NCI-H146 treated with DMSO at 0.1 percent for 48 hours (cell line): ENCODE measurements around the gene SERPINH1.
"Not testable (repeated sequence)": the region's sequence is repeated elsewhere in the genome, so short reads cannot be mapped to it uniquely, and the experiment has no call there.

Source experiments
- DNase-seq: peaks from one replicate; lab custom pipeline; 2025; ENCODE audit not compliant: unreplicated experiment; lab: John Stamatoyannopoulos, UW

Gene SERPINH1

GRCh38 chr11:75572744-75573143 is 10.7 kb downstream of the SERPINH1 start:
- DNase-seq = no peak

DNA sequence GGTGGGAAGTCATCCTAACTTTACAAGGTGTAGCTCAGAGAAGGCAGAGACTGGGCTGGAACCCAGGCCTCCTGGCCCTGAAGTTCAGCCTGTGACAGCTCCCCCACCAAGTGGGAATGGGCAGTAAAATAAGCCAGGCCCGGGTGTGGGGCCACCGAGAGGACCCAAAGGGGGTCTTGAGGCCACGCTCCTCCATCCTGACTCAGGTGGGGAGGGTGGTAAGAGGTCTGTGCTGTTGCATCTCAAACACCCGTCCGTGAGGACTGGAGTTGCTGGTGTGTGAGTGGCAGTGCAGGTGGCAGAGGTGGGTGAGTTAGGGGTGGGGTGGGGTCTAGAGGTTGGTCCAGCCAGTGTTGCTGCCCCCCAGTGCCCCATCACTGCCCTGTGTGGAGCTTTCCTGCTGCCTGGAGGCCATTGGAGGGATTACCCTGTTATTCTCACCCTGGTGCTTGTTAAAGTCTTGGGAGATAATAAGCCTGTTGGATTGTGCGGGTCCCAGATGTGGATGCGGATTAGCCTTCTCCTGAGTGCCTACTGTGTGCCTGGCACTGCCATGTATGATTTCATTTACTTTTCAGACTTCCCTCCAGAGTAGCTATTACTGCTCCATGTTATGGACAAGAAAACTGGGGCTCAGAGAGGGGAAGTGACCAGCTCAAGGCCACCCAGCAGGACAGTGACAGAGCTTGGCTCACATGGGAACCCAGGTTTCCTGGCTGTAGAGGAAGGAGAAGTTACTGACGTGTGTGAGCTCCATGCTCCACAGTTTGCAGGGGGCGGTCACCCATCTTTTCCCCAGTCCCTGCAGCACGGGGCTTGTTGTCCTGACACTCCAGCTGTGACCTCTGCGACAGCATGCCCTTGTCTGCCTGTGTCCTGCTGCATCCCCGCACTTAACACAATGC is 12.9 kb downstream of the SERPINH1 start:
- DNase-seq = no peak

- no peak for DNase-seq
Measured at GRCh38 chr11:75576017-75576416, 14.0 kb downstream of the SERPINH1 start.

- DNase-seq = no peak
Measured at GRCh38 chr11:75576499-75576918, 14.5 kb downstream of the SERPINH1 start.

GRCh38 chr11:75577207-75577606 is 15.2 kb downstream of the SERPINH1 start:
- DNase-seq = no peak

- DNase-seq = no peak
Measured at GRCh38 chr11:75578977-75579376, 16.9 kb downstream of the SERPINH1 start.

- no peak for DNase-seq
Measured at GRCh38 chr11:75579841-75580240, 17.8 kb downstream of the SERPINH1 start.

GRCh38 chr11:75582506-75582894 is 20.4 kb downstream of the SERPINH1 start:
- no peak for DNase-seq

- DNase-seq = peak; percentile 34
Measured at GRCh38 chr11:75582895-75583717, 21.1 kb downstream of the SERPINH1 start.

DNA sequence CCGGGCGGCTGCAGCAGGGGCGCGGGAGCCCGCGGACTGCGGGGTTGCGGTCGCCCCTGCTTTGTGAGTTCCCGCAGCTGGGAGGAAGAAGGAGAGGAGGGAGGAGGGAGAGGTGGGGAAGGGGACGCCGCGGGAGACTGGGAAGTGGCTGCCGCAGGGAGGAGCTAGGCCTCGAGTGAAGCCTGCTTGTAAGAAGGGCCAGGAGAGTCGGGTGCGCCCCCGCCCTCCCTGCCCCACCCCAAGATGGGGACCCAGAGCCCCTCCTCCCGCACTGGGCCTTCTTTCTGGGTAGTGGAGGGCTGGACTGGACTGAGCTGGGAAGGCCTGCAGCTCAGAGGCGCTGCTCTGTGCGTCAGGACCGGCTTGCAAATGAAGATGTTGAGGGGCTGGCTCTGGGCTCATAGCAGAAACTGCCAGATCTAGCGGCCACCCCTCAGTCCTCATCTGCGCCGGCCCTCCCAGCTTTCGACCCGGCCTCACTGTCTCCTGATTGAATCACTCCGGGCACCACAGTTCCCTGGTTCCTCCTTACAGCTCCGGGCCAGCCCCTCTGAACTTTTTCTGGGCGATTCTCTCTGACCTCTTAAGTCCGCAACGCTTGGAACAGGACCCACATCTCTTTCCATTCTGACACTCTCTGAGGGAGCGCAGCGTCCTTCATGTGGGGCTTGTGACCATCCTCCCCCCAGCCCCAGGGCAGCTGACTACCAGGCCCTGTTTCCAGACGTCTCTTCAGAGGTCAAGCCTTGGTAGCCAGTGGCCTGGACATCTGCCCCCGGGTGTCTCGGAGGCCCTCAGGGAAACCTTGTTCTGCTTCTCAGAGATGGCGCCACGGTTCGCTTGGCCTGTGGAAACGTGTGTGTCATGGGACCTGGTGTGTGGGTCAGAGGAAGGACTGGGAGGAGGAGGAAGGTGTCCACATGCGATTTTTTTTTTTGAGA is 21.9 kb downstream of the SERPINH1 start:
- peak; percentile 37 for DNase-seq

DNA sequence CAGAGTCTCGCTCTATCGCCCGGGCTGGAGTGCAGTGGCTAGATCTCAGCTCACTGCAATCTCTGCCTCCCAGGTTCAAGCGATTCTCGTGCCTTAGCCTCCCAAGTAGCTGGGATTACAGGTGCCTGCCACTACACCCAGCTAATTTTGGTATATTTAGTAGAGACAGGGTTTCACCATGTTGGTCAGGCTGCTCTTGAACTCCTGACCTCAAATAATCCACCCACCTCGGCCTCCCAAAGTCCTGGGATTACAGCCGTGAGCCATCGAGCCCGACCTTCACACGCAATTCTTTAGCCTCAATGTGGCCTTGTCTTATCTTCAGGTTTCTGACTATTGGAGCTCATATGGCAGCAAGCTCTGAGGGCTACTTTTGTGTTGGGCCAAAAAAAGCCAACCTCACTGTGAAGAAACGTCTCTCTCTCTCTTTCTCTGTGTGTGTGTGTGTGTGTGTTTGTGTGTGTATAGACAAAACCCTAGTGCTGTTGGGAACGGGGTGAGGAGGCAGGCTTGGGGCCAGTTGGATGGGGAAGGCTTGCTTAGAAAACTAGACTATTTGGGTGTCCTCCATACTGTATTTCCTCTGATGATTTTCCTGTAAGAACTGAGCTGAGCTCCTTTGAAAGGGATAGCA is 22.7 kb downstream of the SERPINH1 start:
- DNase-seq = not testable (repeated sequence)

- no peak for DNase-seq
Measured at GRCh38 chr11:75585293-75585670, 23.2 kb downstream of the SERPINH1 start.

DNA sequence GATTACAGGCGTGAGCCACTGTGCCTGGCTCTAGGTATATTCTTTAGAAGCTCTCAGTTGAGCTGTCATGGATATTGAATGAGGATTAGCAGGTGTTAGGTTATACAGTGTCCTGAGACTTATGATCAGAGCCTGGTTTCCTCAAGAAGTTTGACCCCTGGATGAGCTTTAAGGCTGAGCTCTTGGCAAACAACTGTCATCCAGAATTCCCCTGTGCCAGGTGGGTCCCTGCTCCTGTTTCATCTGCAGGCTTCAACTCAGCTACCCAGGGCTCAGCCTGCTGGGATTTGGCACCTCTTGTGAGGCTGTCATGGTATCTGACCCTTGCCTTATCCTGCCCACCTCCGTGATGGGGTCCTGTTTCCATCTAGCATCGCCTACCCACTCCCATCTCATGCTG is 24.3 kb downstream of the SERPINH1 start:
- DNase-seq = no peak

GRCh38 chr11:75588051-75588481 is 26.0 kb downstream of the SERPINH1 start:
- DNase-seq = no peak

DNA sequence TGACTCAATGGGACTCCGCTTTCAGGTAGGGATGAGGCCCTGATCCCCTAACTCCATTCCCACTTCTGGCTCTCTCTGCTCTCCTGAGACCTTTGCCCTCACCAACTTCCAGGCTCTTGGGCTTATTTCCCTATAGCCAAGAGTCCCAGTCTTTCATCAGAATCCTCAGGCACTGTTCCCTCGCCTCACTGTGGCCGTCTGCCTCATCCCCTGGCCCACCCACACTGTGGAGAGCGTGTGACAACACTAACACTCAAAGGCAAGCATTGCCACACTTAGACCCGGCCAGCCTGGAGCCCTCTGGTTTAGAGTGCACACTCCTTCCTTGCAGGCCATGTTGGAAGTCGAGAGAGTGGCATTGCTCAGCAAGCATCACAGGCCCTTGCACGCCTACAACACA is 27.0 kb downstream of the SERPINH1 start:
- DNase-seq = no peak

DNA sequence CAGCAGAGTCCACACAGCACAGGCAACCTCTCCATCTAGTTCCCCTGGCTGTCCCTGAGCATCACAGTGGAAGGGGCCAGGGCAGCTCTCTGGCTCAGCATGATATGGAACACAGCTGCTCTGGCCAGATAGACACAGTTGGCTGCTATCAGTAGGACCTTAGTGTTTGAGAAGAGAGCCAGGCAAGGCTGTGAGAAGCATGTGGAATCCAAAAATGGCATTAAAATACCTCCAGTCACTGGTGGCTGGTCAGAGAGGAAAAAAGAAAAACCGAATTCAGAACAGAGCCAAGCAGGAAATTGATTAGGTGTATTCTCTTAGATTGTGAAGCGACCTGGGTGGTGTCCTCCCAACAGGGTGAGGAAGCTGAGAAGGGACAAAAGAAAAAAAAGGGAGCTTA is 27.9 kb downstream of the SERPINH1 start:
- no peak for DNase-seq

DNA sequence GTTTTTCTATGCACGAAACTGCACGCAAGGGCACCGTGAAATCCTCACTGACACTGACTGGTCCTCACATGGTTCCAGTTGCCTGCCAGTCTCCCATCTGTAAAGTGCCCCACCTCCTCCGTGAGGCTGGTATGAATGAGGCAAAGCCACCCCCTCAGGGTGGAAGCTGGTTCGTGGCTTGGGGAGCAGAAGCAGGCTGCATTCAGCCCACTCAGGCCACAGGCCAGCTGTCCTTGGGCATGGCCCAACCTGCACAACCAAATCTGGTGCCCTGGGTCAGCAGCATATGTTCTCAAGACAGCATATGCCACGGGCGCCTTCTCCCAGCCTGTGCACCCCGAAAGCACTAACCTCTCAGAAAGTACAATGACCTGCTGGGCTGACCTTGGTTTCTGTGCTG is 29.3 kb downstream of the SERPINH1 start:
- DNase-seq = no peak

- DNase-seq = no peak
Measured at GRCh38 chr11:75591966-75592365, 29.9 kb downstream of the SERPINH1 start.

DNA sequence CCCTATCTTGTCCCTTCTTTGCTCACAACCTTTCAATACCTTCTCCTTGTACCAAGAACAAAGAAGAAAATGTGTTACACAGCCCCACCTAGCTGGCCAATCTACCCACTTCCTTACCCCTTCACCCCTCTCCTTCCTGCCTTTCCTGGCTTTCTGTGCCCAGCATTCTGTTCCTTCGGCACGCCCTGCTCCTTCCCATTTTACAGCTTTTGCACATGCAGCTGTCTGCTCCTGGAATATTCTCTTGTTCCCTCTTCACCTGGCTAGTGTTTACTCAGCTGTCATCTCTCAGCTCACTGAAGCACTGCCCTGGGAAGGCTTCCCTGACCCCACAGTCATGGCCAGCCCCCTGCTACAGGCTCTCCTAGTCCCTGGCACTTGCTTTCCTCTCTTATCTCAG is 30.7 kb downstream of the SERPINH1 start:
- peak; percentile 68 for DNase-seq

- DNase-seq = peak; percentile 44
Measured at GRCh38 chr11:75593286-75593915, 31.3 kb downstream of the SERPINH1 start.
